Gastroesophageal sphincter (tissue), 3 donors: Measurements from ENCODE around the gene RALGAPB.

Experiments
- CTCF ChIP-seq, 4 experiments: fragments of 200-600 bp in 2 of 4; fragments of 450-650 bp in 2 of 4; sonication (generic) in 1 of 4; IDR thresholded peaks; one replicate each; pipeline ENCODE4 v1.5.1; 2017 to 2019; ENCODE audit warnings: antibody characterized with exemption in 4 of 4, mild to moderate bottlenecking in 2 of 4, moderate library complexity in 2 of 4
- POLR2A ChIP-seq, 2 donors: fragments of 450-650 bp; IDR thresholded peaks; one replicate each; pipeline ENCODE4 v1.6.1; 2017; ENCODE audit warnings: antibody characterized with exemption in 2 of 2, mild to moderate bottlenecking in 2 of 2, moderate library complexity in 1 of 2
- POLR2AphosphoS5 ChIP-seq: sonication (generic); formaldehyde crosslinking; IDR thresholded peaks from one replicate; pipeline ENCODE4 v1.6.1; 2017; ENCODE audit warnings: antibody characterized with exemption

GRCh38 chr20:38623061-38623460, 150.4 kb downstream of the RALGAPB start:
- TF ChIP-seq CTCF (IDR thresholded peaks at IDR 0.05) (no peak), POLR2A (IDR thresholded peaks at IDR 0.05) (no peak), POLR2AphosphoS5 (no peak)
